ENCODE data around the gene SOWAHB. TPM values are rescaled to one million over a fixed set of nuclear protein-coding genes. Genes with fewer than 3 reads are reported as not detected.

SOWAHB gene
- total RNA-seq, result 1 to 10 TPM; 1.3 to 8.4 (median 3.4) TPM

GRCh38 chr4:76897536-76898384, at the start of gene SOWAHB:
SOWAHB (minus strand) TSS chr4:76898144; CDS start chr4:76897849, 295 bp downstream.
- H3K36me3 ChIP-seq, result no peaks in the 10 kb centered on the region
- H3K27ac ChIP-seq, result peak within 1 kb of the TSS; percentile 57 to 79 (median 74)
- DNase-seq (peak; percentile 89 to 91), ATAC-seq (ENCODE audit: low FRiP score in 2 of 2) (peak; percentile 78 to 93)
- H3K4me1 ChIP-seq, result peaks cover 15 to 25% (median 23%) of the 10 kb centered on the region in 4 donors
- no peaks in the 10 kb centered on the region for H3K9me3 ChIP-seq
- H3K27me3 ChIP-seq, result peaks cover 0 to 22% (median 9%) of the 10 kb centered on the region in 4 donors
- TF ChIP-seq POLR2AphosphoS5 (IDR thresholded peaks at IDR 0.05) (peak in 1 of 2 donors; percentile 32), EP300 (IDR thresholded peaks at IDR 0.05) (no peak), CTCF (IDR thresholded peaks at IDR 0.05) (no peak), POLR2A (IDR thresholded peaks at IDR 0.05) (peak in 2 of 4 donors; percentile 55 to 71)
- WGBS, 2 donors, result 2 to 5% methylated on average over 13 to 36 of the region's 76 CpGs
- H3K4me3 ChIP-seq, result peak within 1 kb of the TSS; percentile 44 to 67 (median 56)

GRCh38 chr4:76947369-76947768, 49.4 kb upstream of the SOWAHB start:
- H3K9me3 ChIP-seq, result no peaks in the 10 kb centered on the region
- H3K4me1 ChIP-seq, result peaks cover 13 to 26% (median 19%) of the 10 kb centered on the region in 4 donors
- H3K36me3 ChIP-seq, result no peaks in the 10 kb centered on the region
- H3K4me3 ChIP-seq, result no peak overlapping the region
- H3K27me3 ChIP-seq, result no peaks in the 10 kb centered on the region
- H3K27ac ChIP-seq, result peak overlapping the region in 1 of 4 donors; percentile 91
- TF ChIP-seq POLR2AphosphoS5 (IDR thresholded peaks at IDR 0.05) (no peak), POLR2A (IDR thresholded peaks at IDR 0.05) (no peak), EP300 (IDR thresholded peaks at IDR 0.05) (no peak), CTCF (IDR thresholded peaks at IDR 0.05) (no peak)
- ATAC-seq (ENCODE audit: low FRiP score in 2 of 2) (no peak), DNase-seq (no peak)
- WGBS, 2 donors, result 83 to 88% methylated on average over 2 of the region's 2 CpGs

- TF ChIP-seq EP300 (IDR thresholded peaks at IDR 0.05), result no peak
- no peak for TF ChIP-seq POLR2A (IDR thresholded peaks at IDR 0.05)
- TF ChIP-seq CTCF (IDR thresholded peaks at IDR 0.05), result no peak
- no peak for TF ChIP-seq POLR2AphosphoS5 (IDR thresholded peaks at IDR 0.05)
- Histone ChIP-seq H3K9me3 (no peaks in the 10 kb centered on the region), H3K4me1 (peaks cover 6 to 10% (median 7%) of the 10 kb centered on the region in 4 donors), H3K36me3 (no peaks in the 10 kb centered on the region), H3K27ac (no peak overlapping the region), H3K27me3 (no peaks in the 10 kb centered on the region), H3K4me3 (no peak overlapping the region)
- ATAC-seq (ENCODE audit: low FRiP score in 2 of 2) (no peak), DNase-seq (no peak)
- WGBS, 2 donors, result 71 to 78% methylated on average over 1 of the region's 1 CpG
Measured at GRCh38 chr4:76943790-76944189, 45.8 kb upstream of the SOWAHB start.

- Histone ChIP-seq H3K9me3 (no peaks in the 10 kb centered on the region), H3K4me3 (no peak overlapping the region), H3K27ac (no peak overlapping the region), H3K36me3 (no peaks in the 10 kb centered on the region), H3K4me1 (peaks cover 0 to 5% (median 2%) of the 10 kb centered on the region in 4 donors), H3K27me3 (no peaks in the 10 kb centered on the region)
- no peak for DNase-seq
- peak in 1 of 2 donors; percentile 12 for ATAC-seq (ENCODE audit: low FRiP score in 2 of 2)
- WGBS, 2 donors, result 73 to 90% methylated on average over 6 of the region's 6 CpGs
- TF ChIP-seq EP300 (IDR thresholded peaks at IDR 0.05) (no peak), POLR2AphosphoS5 (IDR thresholded peaks at IDR 0.05) (no peak)
Measured at GRCh38 chr4:76943129-76943620, 45.2 kb upstream of the SOWAHB start.

GRCh38 chr4:76939184-76939583, 41.2 kb upstream of the SOWAHB start:
- no peak for DNase-seq
- no peaks in the 10 kb centered on the region for H3K27me3 ChIP-seq
- H3K27ac ChIP-seq, result no peak overlapping the region
- no peak overlapping the region for H3K4me3 ChIP-seq
- H3K4me1 ChIP-seq, result no peaks in the 10 kb centered on the region
- H3K9me3 ChIP-seq, result no peaks in the 10 kb centered on the region
- TF ChIP-seq POLR2AphosphoS5 (IDR thresholded peaks at IDR 0.05), result no peak
- TF ChIP-seq POLR2A (IDR thresholded peaks at IDR 0.05), result no peak
- TF ChIP-seq EP300 (IDR thresholded peaks at IDR 0.05), result no peak
- no peak for TF ChIP-seq CTCF (IDR thresholded peaks at IDR 0.05)
- H3K36me3 ChIP-seq, result no peaks in the 10 kb centered on the region
- 74 to 91% methylated on average over 2 of the region's 2 CpGs for WGBS, 2 donors
- ATAC-seq (ENCODE audit: low FRiP score in 2 of 2), result no peak

All from upper lobe of left lung (tissue), 6 donors.